Thyroid gland (tissue), 4 donors: Measurements from ENCODE around the gene CAMTA1. TPM values are rescaled to one million over a fixed set of nuclear protein-coding genes. Genes with fewer than 3 reads are reported as not detected.

ENCODE experiments used
- DNase-seq, 2 donors: peaks; one replicate each; pipeline ENCODE4 v3.0.0-alpha.2; 2019
- H3K27ac ChIP-seq, 3 donors: fragments of 200-600 bp; sonication (generic); 1 replicate in 2 of 3; 2 replicates in 1 of 3; pipeline ENCODE4 v1.5.1; 2016 to 2019; ENCODE audit warnings: mild to moderate bottlenecking in 1 of 3, moderate library complexity in 1 of 3
- H3K27me3 ChIP-seq: fragments of 200-600 bp; sonication (generic); one replicate; pipeline ENCODE4 v1.5.1; 2019
- H3K36me3 ChIP-seq, 2 donors: fragments of 200-600 bp; sonication (generic); one replicate each; pipeline ENCODE4 v1.5.1; 2016 to 2019
- H3K4me1 ChIP-seq, 2 donors: fragments of 200-600 bp; sonication (generic); one replicate each; pipeline ENCODE4 v1.5.1; 2017 to 2019
- H3K4me3 ChIP-seq, 3 donors: fragments of 200-600 bp; sonication (generic); replicated peaks in 1 of 3; 1 replicate in 2 of 3; 2 replicates in 1 of 3; pipeline ENCODE4 v1.5.1; 2016; ENCODE audit warnings: mild to moderate bottlenecking in 1 of 3
- H3K9me3 ChIP-seq: fragments of 200-600 bp; sonication (generic); one replicate; pipeline ENCODE4 v1.5.1; 2017
- CTCF ChIP-seq, 6 experiments: fragments of 200-600 bp in 3 of 6; fragments of 450-650 bp in 3 of 6; sonication (generic) in 3 of 6; IDR thresholded peaks; one replicate each; pipeline ENCODE4 v1.5.1; 2016 to 2019; ENCODE audit warnings: antibody characterized with exemption in 6 of 6, mild to moderate bottlenecking in 2 of 6, inconsistent platforms in 1 of 6, moderate library complexity in 1 of 6
- POLR2A ChIP-seq, 2 donors: fragments of 450-650 bp; IDR thresholded peaks; one replicate each; pipeline ENCODE4 v1.6.1; 2017; ENCODE audit warnings: antibody characterized with exemption in 2 of 2, mild to moderate bottlenecking in 2 of 2, moderate library complexity in 1 of 2
- WGBS, 2 donors: methylation state at CpG; one replicate each; pipeline ENCODE4 v1.1.5; 2017; 5-methylcytosine and 5-hydroxymethylcytosine counted together
- intact Hi-C: fragments of 100-400 bp; cut with DNase I; formaldehyde crosslinking; loops from one replicate; pipeline ENCODE4 v1.15.1; 2023
- total RNA-seq, 4 donors: library from RNA; depleted of rRNA; stranded (reverse); fragments of >200 nt; gene quantifications; one replicate each; pipeline ENCODE4 v1.2.3, GENCODE V29; 2016

Gene CAMTA1
- total RNA-seq, 4 donors from 2014 or later = 63.9 to 124 (median 101) TPM

- Histone ChIP-seq H3K4me3 (no peak overlapping the region), H3K9me3 (no peaks in the 10 kb centered on the region), H3K27me3 (no peaks in the 10 kb centered on the region), H3K27ac (no peak overlapping the region), H3K4me1 (no peaks in the 10 kb centered on the region), H3K36me3 (no peaks in the 10 kb centered on the region)
- TF ChIP-seq CTCF (IDR thresholded peaks at IDR 0.05) (no peak), POLR2A (IDR thresholded peaks at IDR 0.05) (no peak)
- no peak for DNase-seq
- 56 to 69% methylated on average over 4 to 6 of the region's 6 CpGs for WGBS, 2 donors
- intact Hi-C loops = loop anchor here (5.0 kb wide), 1 partner anchor 604 kb away; no protein-coding TSS in a partner anchor
These were observed 257.9 kb downstream of the CAMTA1 start for GRCh38 chr1:7043191-7043549.

- Histone ChIP-seq H3K27ac (no peak overlapping the region), H3K9me3 (no peaks in the 10 kb centered on the region), H3K27me3 (no peaks in the 10 kb centered on the region), H3K36me3 (no peaks in the 10 kb centered on the region), H3K4me1 (no peaks in the 10 kb centered on the region), H3K4me3 (no peak overlapping the region)
- DNase-seq = no peak
- WGBS, 2 donors = 86% methylated on average over 12 to 20 of the region's 26 CpGs
- TF ChIP-seq CTCF (IDR thresholded peaks at IDR 0.05) (no peak), POLR2A (IDR thresholded peaks at IDR 0.05) (no peak)
- intact Hi-C loops = loop anchor here (5.0 kb wide), 1 partner anchor 603 kb away; no protein-coding TSS in a partner anchor
These were observed 258.7 kb downstream of the CAMTA1 start for GRCh38 chr1:7043719-7044535.

GRCh38 chr1:7045897-7046296, 260.6 kb downstream of the CAMTA1 start:
- H3K4me3 ChIP-seq = no peak overlapping the region
- TF ChIP-seq CTCF (IDR thresholded peaks at IDR 0.05) (no peak), POLR2A (IDR thresholded peaks at IDR 0.05) (no peak)
- H3K27me3 ChIP-seq = no peaks in the 10 kb centered on the region
- H3K4me1 ChIP-seq = no peaks in the 10 kb centered on the region
- H3K9me3 ChIP-seq = no peaks in the 10 kb centered on the region
- no peak overlapping the region for H3K27ac ChIP-seq
- intact Hi-C loops = no loop called here
- no peaks in the 10 kb centered on the region for H3K36me3 ChIP-seq
- no peak for DNase-seq
- 85 to 100% methylated on average over 1 of the region's 1 CpG for WGBS, 2 donors

- 3 to 8% methylated on average over 4 of the region's 4 CpGs for WGBS, 2 donors
- Histone ChIP-seq H3K27me3 (no peaks in the 10 kb centered on the region), H3K27ac (no peak overlapping the region), H3K4me1 (no peaks in the 10 kb centered on the region), H3K4me3 (no peak overlapping the region), H3K9me3 (no peaks in the 10 kb centered on the region), H3K36me3 (no peaks in the 10 kb centered on the region)
- no peak for TF ChIP-seq POLR2A (IDR thresholded peaks at IDR 0.05)
- TF ChIP-seq CTCF (IDR thresholded peaks at IDR 0.05) = no peak
- peak; percentile 10 to 38 for DNase-seq
- intact Hi-C loops = no loop called here
These were observed 261.1 kb downstream of the CAMTA1 start for GRCh38 chr1:7046314-7046713.

GRCh38 chr1:7046891-7047290, 261.6 kb downstream of the CAMTA1 start:
- Histone ChIP-seq H3K4me1 (no peaks in the 10 kb centered on the region), H3K27me3 (no peaks in the 10 kb centered on the region), H3K36me3 (no peaks in the 10 kb centered on the region), H3K9me3 (no peaks in the 10 kb centered on the region), H3K27ac (no peak overlapping the region), H3K4me3 (no peak overlapping the region)
- TF ChIP-seq POLR2A (IDR thresholded peaks at IDR 0.05) (no peak), CTCF (IDR thresholded peaks at IDR 0.05) (no peak)
- intact Hi-C loops = no loop called here
- DNase-seq = no peak
- WGBS, 2 donors = 97 to 100% methylated on average over 1 of the region's 1 CpG
